ENCODE results near the gene BRD4.

Gene BRD4

DNA sequence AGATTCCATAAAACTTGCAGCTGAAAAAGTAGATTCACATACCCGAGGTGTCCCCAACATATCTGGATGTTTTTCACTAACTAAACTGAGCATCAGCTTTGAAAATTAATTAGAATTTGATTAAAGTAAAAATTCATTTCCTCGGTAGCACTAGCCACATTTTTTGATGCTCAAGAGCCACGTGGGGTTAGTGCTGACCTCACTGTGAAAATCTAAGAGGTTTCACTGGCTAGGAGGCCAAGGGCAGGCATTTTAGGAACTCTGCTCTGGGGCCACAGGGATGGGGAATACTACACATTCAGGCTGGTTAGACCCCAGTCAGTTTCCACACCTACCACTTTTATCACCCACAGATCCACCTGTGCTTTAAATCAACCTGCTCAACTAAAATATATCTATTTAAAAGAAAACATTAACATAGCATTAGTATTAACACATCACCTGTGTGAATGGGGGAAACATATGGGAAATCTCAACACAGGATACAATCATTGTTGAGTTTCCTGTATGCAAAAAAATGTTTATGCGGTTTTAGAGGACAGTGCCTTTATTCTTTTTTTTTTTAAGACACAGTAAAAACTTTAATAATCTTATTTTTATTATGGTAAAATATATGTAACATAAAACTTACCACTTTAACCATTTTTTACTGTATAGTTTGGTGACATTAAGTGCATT is 45.5 kb downstream of the BRD4 start:
- H3K27ac ChIP-seq = no peak overlapping the region
- H3K4me3 ChIP-seq = no peak overlapping the region
- no peak for DNase-seq (ENCODE audit: low spot score)
- TF ChIP-seq, protein P1, sequence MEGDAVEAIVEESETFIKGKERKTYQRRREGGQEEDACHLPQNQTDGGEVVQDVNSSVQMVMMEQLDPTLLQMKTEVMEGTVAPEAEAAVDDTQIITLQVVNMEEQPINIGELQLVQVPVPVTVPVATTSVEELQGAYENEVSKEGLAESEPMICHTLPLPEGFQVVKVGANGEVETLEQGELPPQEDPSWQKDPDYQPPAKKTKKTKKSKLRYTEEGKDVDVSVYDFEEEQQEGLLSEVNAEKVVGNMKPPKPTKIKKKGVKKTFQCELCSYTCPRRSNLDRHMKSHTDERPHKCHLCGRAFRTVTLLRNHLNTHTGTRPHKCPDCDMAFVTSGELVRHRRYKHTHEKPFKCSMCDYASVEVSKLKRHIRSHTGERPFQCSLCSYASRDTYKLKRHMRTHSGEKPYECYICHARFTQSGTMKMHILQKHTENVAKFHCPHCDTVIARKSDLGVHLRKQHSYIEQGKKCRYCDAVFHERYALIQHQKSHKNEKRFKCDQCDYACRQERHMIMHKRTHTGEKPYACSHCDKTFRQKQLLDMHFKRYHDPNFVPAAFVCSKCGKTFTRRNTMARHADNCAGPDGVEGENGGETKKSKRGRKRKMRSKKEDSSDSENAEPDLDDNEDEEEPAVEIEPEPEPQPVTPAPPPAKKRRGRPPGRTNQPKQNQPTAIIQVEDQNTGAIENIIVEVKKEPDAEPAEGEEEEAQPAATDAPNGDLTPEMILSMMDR (IDR thresholded peaks at IDR 0.05) = no peak

GRCh38 chr19:15285896-15286591 is 46.3 kb downstream of the BRD4 start:
- Histone ChIP-seq H3K27ac (no peak overlapping the region), H3K4me3 (no peak overlapping the region)
- TF ChIP-seq, protein P1 (IDR thresholded peaks at IDR 0.05) = no peak
- DNase-seq (ENCODE audit: low spot score) = no peak

GRCh38 chr19:15284896-15285295 is 47.4 kb downstream of the BRD4 start:
- TF ChIP-seq, protein P1 (IDR thresholded peaks at IDR 0.05) = no peak
- no peak overlapping the region for H3K27ac ChIP-seq

GRCh38 chr19:15284091-15284490 is 48.2 kb downstream of the BRD4 start:
- TF ChIP-seq, protein P1 (IDR thresholded peaks at IDR 0.05) = no peak
- H3K4me3 ChIP-seq = no peak overlapping the region
- H3K27ac ChIP-seq = no peak overlapping the region
- DNase-seq (ENCODE audit: low spot score) = no peak

More at GRCh38 chr19:15284896-15285295, 47.4 kb downstream of the BRD4 start:
- DNase-seq (ENCODE audit: low spot score) = no peak
- H3K4me3 ChIP-seq = no peak overlapping the region

GRCh38 chr19:15283141-15283883 is 49.0 kb downstream of the BRD4 start:
- no peak for DNase-seq (ENCODE audit: low spot score)

GRCh38 chr19:15282311-15282705 is 50.0 kb downstream of the BRD4 start:
- H3K27ac ChIP-seq = peak overlapping the region; percentile 3 to 78
- no peak overlapping the region for H3K4me3 ChIP-seq
- DNase-seq (ENCODE audit: low spot score) = no peak
- TF ChIP-seq, protein P1 (IDR thresholded peaks at IDR 0.05) = no peak

More at GRCh38 chr19:15283141-15283883, 49.0 kb downstream of the BRD4 start:
- Histone ChIP-seq H3K27ac (peak overlapping the region; percentile 16 to 38), H3K4me3 (peak overlapping the region; percentile 3)
- TF ChIP-seq, protein P1 (IDR thresholded peaks at IDR 0.05) = no peak

Measured in coronary artery (tissue), 2 donors.